ENCODE measurements around the gene MAGI1. TPM values are rescaled to one million over a fixed set of nuclear protein-coding genes. Genes with fewer than 3 reads are reported as not detected.

The MAGI1 gene
- total RNA-seq, 1 experiment from 2014 or later, result 58.2 TPM

- CTCF ChIA-PET, result interaction anchor here (0.7 to 1.7 kb wide), 4 partner anchors 36 to 348 kb away, joined by 3 to 5 read pairs (median 3); no protein-coding TSS in a partner anchor
These were observed 251.8 kb downstream of the MAGI1 start for GRCh38 chr3:65786890-65787289.

More at GRCh38 chr3:65786890-65787289, 251.8 kb downstream of the MAGI1 start:
- POLR2A ChIA-PET, result no interaction called here
- Mint-ChIP-seq H3K4me3 (no peak overlapping the region), H3K36me3 (no peaks in the 10 kb centered on the region), H3K9me3 (peaks cover 5% of the 10 kb centered on the region; the same call in 1 of the 2 replicates), H3K27ac (no peak overlapping the region), H3K4me1 (peaks cover 13% of the 10 kb centered on the region), H3K27me3 (ENCODE audit: low read depth) (no peaks in the 10 kb centered on the region)
- DNase-seq (ENCODE audit: low spot score), result no peak
- ATAC-seq, result no peak
- no peak for TF ChIP-seq FOXK1 (CRISPR knock-in tag; IDR thresholded peaks at IDR 0.05)
- no peak for TF ChIP-seq IRF1 (CRISPR knock-in tag; IDR thresholded peaks at IDR 0.05)
- TF ChIP-seq ZNF423 (CRISPR knock-in tag; IDR thresholded peaks at IDR 0.05), result no peak
- no peak for TF ChIP-seq STAT6 (CRISPR knock-in tag; conservative IDR thresholded peaks at IDR 0.05; ENCODE audit: low read depth)
- no peak for TF ChIP-seq HMGXB4 (CRISPR knock-in tag; IDR thresholded peaks at IDR 0.05)
- no peak for TF ChIP-seq CREB1 (CRISPR knock-in tag; IDR thresholded peaks at IDR 0.05)
- no peak for TF ChIP-seq PRDM15 (CRISPR knock-in tag; IDR thresholded peaks at IDR 0.05)
- no peak for TF ChIP-seq CDX4 (CRISPR knock-in tag; IDR thresholded peaks at IDR 0.05; ENCODE audit: borderline replicate concordance)
- TF ChIP-seq KAT7 (CRISPR knock-in tag; IDR thresholded peaks at IDR 0.05; ENCODE audit: borderline replicate concordance), result no peak
- TF ChIP-seq ZNF512 (CRISPR knock-in tag; IDR thresholded peaks at IDR 0.05; ENCODE audit: borderline replicate concordance), result no peak
- no peak for TF ChIP-seq GABPB1 (CRISPR knock-in tag; IDR thresholded peaks at IDR 0.05)
- TF ChIP-seq ZBTB21 (CRISPR knock-in tag; IDR thresholded peaks at IDR 0.05; ENCODE audit: borderline replicate concordance), result no peak

All from WTC11 (cell line).